Activated B cell treated with CpG ODN at 0.5 μM for 24 hours (primary cell): Measurements from ENCODE around the gene MICU2. TPM values are rescaled to one million over a fixed set of nuclear protein-coding genes. Genes with fewer than 3 reads are reported as not detected.

ENCODE experiments used
- ATAC-seq: fragments of 200-7000 bp; cut with Tn5 transposase; one replicate; pipeline ENCODE4 v1.10.0; 2021; ENCODE audit warnings: low read depth, mild to moderate bottlenecking, moderate library complexity
- CTCF ChIA-PET: fragments of 350-600 bp; sonication (Branson Sonifier 250); formaldehyde crosslinking; loops from one replicate; lab custom pipeline; 2021; ENCODE audit warnings: antibody characterized with exemption; lab: Charles Lee
- POLR2A ChIA-PET: fragments of 350-600 bp; sonication (Branson Sonifier 250); formaldehyde crosslinking; loops from one replicate; lab custom pipeline; 2021; ENCODE audit warnings: antibody characterized with exemption; lab: Charles Lee
- DNase-seq: peaks from one replicate; pipeline ENCODE4 v3.0.0; 2022
- H3K27ac Mint-ChIP-seq: one replicate; pipeline ENCODE4 v1.8.0; 2020; ENCODE audit warnings: mixed read lengths
- H3K27me3 Mint-ChIP-seq: one replicate; pipeline ENCODE4 v1.8.0; 2021; ENCODE audit warnings: mixed read lengths
- H3K36me3 Mint-ChIP-seq: one replicate; pipeline ENCODE4 v1.8.0; 2021; ENCODE audit warnings: low read depth, mixed read lengths
- H3K4me1 Mint-ChIP-seq: one replicate; pipeline ENCODE4 v1.8.0; 2021; ENCODE audit warnings: mixed read lengths
- H3K4me3 Mint-ChIP-seq: one replicate; pipeline ENCODE4 v1.8.0; 2020; ENCODE audit warnings: mild to moderate bottlenecking, mixed read lengths
- H3K9me3 Mint-ChIP-seq: one replicate; pipeline ENCODE4 v1.8.0; 2020; ENCODE audit warnings: mixed read lengths
- CTCF ChIP-seq: fragments of 200-600 bp; IDR thresholded peaks from one replicate; pipeline ENCODE4 v1.8.0; 2022; ENCODE audit warnings: antibody characterized with exemption, mild to moderate bottlenecking
- intact Hi-C: fragments of 100-400 bp; cut with micrococcal nuclease; formaldehyde crosslinking; loops from one replicate; pipeline ENCODE4 v1.15.1; 2024
- total RNA-seq: library from RNA; stranded (reverse); gene quantifications from 2 replicates; pipeline ENCODE4 v1.2.3, GENCODE V29; 2022

MICU2 gene
- total RNA-seq, 1 donor from 2014 or later = 41.3 TPM

DNA sequence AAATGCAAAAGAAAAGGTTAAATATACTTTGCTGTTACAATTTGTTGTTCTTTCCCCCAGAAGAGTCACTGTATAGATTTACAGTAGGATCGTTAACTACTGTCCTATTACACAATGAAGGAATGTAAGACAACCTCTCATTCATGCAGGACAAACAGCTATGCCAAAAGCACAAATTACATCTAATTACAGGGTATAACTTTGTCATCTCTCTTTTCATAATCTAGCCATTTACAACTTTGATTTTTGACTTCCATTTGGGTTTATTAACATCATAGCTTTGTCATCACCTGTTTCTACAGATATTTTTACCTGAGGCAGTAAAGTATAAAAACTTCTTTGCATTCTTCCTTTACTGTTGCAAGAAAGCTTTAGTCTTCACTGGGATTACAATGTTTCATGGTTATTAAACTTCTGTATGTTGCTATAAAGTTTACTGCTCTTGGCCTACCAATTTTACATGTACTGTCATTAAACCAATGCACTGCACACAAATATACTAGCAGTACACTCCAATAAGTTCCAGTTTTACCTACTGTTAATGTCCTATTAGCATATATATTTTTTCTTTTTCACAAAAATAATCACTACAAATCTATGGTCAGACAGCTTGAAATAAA, 18.9 kb downstream of the MICU2 start:
- POLR2A ChIA-PET = interaction anchor here (2.0 kb wide), 1 partner anchor 19 kb away, joined by 8 read pairs; the partner anchor contains the start of gene MICU2
- ATAC-seq (no peak), DNase-seq (no peak)
- peaks cover 9% of the 10 kb centered on the region for H3K9me3 Mint-ChIP-seq
- H3K4me1 Mint-ChIP-seq = peaks cover 45% of the 10 kb centered on the region
- CTCF ChIA-PET = no interaction called here
- TF ChIP-seq CTCF = no peak
- H3K36me3 Mint-ChIP-seq = peaks cover 13% of the 10 kb centered on the region
- H3K27ac Mint-ChIP-seq = no peak overlapping the region
- no peaks in the 10 kb centered on the region for H3K27me3 Mint-ChIP-seq
- H3K4me3 Mint-ChIP-seq = no peak overlapping the region
- intact Hi-C loops = no loop called here

- no peak for TF ChIP-seq CTCF
- Mint-ChIP-seq H3K27ac (no peak overlapping the region), H3K27me3 (no peaks in the 10 kb centered on the region), H3K36me3 (peaks cover 13% of the 10 kb centered on the region), H3K4me3 (no peak overlapping the region), H3K4me1 (peaks cover 34% of the 10 kb centered on the region), H3K9me3 (peaks cover 9% of the 10 kb centered on the region)
- POLR2A ChIA-PET = interaction anchor here (0.9 kb wide), 1 partner anchor 20 kb away, joined by 4 read pairs; the partner anchor contains the start of gene MICU2
- no peak for DNase-seq
- intact Hi-C loops = no loop called here
- no peak for ATAC-seq
- CTCF ChIA-PET = no interaction called here
These were observed 20.5 kb downstream of the MICU2 start for GRCh38 chr13:21583478-21583877.

DNA sequence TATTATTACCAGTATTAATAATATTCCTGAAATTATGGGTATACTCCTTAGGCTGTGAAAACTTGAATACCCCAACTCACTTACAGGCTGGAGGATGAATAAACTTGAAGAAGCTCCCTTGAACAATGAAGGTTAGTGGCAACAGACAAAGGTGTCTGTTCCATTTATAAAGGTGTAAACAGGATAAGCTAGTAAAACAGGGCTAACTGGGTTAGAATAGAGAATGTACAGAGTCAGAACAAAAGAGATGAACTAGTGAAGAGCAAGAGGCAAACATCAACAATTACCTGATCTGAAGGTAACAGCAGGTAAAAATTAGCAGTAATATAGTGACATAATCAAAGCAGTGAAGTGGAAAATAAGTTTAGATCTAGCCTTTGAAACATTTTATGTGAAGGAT, 23.2 kb downstream of the MICU2 start:
- TF ChIP-seq CTCF = no peak
- CTCF ChIA-PET = no interaction called here
- POLR2A ChIA-PET = interaction anchor here (2.1 kb wide), 1 partner anchor 23 kb away, joined by 11 read pairs; the partner anchor contains the start of gene MICU2
- no peak overlapping the region for H3K4me3 Mint-ChIP-seq
- no peak for DNase-seq
- H3K27me3 Mint-ChIP-seq = no peaks in the 10 kb centered on the region
- peaks cover 9% of the 10 kb centered on the region for H3K9me3 Mint-ChIP-seq
- ATAC-seq = no peak
- H3K27ac Mint-ChIP-seq = no peak overlapping the region
- intact Hi-C loops = loop anchor here (2.0 kb wide), 1 partner anchor 14 kb away; no protein-coding TSS in a partner anchor
- peaks cover 34% of the 10 kb centered on the region for H3K4me1 Mint-ChIP-seq
- H3K36me3 Mint-ChIP-seq = peaks cover 13% of the 10 kb centered on the region

DNA sequence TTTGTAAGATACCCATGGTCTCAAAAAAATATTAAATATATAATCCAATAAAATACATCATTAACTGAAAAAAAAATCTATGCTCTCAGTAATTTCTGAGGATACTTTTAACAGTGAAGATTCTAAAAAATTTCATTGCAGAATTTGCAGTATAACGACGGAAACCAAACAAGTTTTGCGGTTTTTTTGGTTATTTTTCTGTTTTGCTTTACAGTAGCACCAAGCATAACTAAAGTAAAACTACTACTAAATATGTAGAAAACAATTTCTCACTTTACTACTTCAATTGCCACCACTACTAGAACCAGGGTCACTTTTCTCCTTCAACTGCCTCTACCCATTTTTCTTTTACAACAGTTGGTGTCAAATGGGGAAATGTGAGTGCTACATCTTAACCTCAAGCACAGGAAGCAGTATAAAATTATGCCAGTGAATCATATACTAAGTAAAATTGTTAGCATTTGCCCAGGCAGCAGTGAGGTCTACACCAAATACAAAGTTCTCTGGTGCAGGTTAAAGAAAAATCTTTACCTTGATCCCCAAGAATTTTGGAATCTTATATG, 24.1 kb downstream of the MICU2 start:
- H3K36me3 Mint-ChIP-seq = peaks cover 13% of the 10 kb centered on the region
- intact Hi-C loops = loop anchor here (2.0 kb wide), 1 partner anchor 13 kb away; no protein-coding TSS in a partner anchor
- H3K27ac Mint-ChIP-seq = no peak overlapping the region
- TF ChIP-seq CTCF = no peak
- H3K9me3 Mint-ChIP-seq = peaks cover 9% of the 10 kb centered on the region
- POLR2A ChIA-PET = interaction anchor here (2.1 kb wide), 1 partner anchor 24 kb away, joined by 11 read pairs; the partner anchor contains the start of gene MICU2
- ATAC-seq = no peak
- no peaks in the 10 kb centered on the region for H3K27me3 Mint-ChIP-seq
- CTCF ChIA-PET = no interaction called here
- H3K4me1 Mint-ChIP-seq = peaks cover 30% of the 10 kb centered on the region
- no peak for DNase-seq
- no peak overlapping the region for H3K4me3 Mint-ChIP-seq

DNA sequence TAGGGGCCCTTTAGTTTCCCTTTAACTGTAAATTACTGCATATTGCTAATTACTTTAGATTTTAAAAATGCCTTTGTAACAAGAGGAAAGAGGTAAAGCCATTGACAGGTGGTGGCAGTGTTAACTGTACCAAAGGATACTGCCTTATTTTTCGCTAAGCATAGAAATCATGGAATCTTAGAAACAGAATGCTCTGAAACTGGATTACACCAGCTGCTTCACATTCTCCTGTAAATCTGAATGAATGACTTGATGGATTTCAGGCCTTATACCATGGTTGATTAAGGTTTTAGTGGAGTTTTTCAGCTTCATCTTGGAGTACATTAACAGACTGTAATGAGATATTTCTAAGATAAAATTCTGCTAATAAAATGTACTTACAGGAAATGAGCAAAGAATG, 25.2 kb downstream of the MICU2 start:
- ChIA-PET CTCF (no interaction called here), POLR2A (no interaction called here)
- no peak for DNase-seq
- Mint-ChIP-seq H3K36me3 (peaks cover 8% of the 10 kb centered on the region), H3K27me3 (no peaks in the 10 kb centered on the region), H3K27ac (no peak overlapping the region), H3K9me3 (peaks cover 9% of the 10 kb centered on the region), H3K4me1 (peaks cover 35% of the 10 kb centered on the region), H3K4me3 (no peak overlapping the region)
- no peak for ATAC-seq
- intact Hi-C loops = no loop called here
- TF ChIP-seq CTCF = no peak
